Thyroid gland (tissue), 4 donors: ENCODE data around the gene ABCG2.

ENCODE experiments used
- CTCF ChIP-seq, 6 experiments: fragments of 200-600 bp in 3 of 6; fragments of 450-650 bp in 3 of 6; sonication (generic) in 3 of 6; IDR thresholded peaks; one replicate each; pipeline ENCODE4 v1.5.1; 2016 to 2019; ENCODE audit warnings: antibody characterized with exemption in 6 of 6, mild to moderate bottlenecking in 2 of 6, inconsistent platforms in 1 of 6, moderate library complexity in 1 of 6
- POLR2A ChIP-seq, 2 donors: fragments of 450-650 bp; IDR thresholded peaks; one replicate each; pipeline ENCODE4 v1.6.1; 2017; ENCODE audit warnings: antibody characterized with exemption in 2 of 2, mild to moderate bottlenecking in 2 of 2, moderate library complexity in 1 of 2

- TF ChIP-seq CTCF (IDR thresholded peaks at IDR 0.05), result no peak
- TF ChIP-seq POLR2A (IDR thresholded peaks at IDR 0.05), result no peak
These were observed 4.2 kb upstream of the ABCG2 start for GRCh38 chr4:88162626-88163025.
